Measurements from ENCODE around the gene NSDHL.

DNA sequence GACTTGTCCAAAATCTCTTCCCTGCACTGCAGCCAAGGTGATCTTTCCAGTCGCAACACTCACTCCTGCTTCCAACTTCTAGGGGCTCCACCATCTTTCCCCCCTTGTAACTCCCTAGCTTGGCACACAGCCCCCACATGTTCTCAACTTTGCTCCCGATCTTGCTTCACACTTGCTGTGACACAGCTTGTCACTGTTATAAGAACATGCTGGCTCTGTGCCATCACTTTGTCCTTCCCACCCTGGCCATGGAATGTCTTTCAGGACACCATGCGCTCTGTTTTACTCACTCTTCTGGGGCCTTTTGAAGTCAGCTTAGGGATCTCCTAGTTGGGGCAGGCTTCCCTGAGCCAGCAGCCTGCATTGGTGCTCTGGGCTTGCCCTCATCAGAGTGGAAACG, 2.5 kb downstream of the NSDHL start:
- TF ChIP-seq, protein P1, sequence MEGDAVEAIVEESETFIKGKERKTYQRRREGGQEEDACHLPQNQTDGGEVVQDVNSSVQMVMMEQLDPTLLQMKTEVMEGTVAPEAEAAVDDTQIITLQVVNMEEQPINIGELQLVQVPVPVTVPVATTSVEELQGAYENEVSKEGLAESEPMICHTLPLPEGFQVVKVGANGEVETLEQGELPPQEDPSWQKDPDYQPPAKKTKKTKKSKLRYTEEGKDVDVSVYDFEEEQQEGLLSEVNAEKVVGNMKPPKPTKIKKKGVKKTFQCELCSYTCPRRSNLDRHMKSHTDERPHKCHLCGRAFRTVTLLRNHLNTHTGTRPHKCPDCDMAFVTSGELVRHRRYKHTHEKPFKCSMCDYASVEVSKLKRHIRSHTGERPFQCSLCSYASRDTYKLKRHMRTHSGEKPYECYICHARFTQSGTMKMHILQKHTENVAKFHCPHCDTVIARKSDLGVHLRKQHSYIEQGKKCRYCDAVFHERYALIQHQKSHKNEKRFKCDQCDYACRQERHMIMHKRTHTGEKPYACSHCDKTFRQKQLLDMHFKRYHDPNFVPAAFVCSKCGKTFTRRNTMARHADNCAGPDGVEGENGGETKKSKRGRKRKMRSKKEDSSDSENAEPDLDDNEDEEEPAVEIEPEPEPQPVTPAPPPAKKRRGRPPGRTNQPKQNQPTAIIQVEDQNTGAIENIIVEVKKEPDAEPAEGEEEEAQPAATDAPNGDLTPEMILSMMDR (IDR thresholded peaks at IDR 0.05), result no peak
- TF ChIP-seq POLR2AphosphoS5 (IDR thresholded peaks at IDR 0.05) (no peak), EP300 (IDR thresholded peaks at IDR 0.05) (no peak), POLR2A (IDR thresholded peaks at IDR 0.05) (no peak)

Data from sigmoid colon (tissue), 4 donors.